H9 (cell line): ENCODE data around the gene C5orf22. TPM values are rescaled to one million over a fixed set of nuclear protein-coding genes. Genes with fewer than 3 reads are reported as not detected.

ENCODE experiments used
- DNase-seq: peaks from one replicate; pipeline ENCODE4 v3.0.0-alpha.2; 2017
- H2AFZ ChIP-seq: one replicate; pipeline ENCODE4 v1.6.1; 2013; ENCODE audit warnings: mild to moderate bottlenecking, low read length, control low read depth, moderate library complexity
- H2AK5ac ChIP-seq: 2 replicates; pipeline ENCODE4 v1.6.1; 2013; ENCODE audit warnings: low read length, control low read depth, mixed read lengths; ENCODE audit not compliant: insufficient read length
- H2BK120ac ChIP-seq: one replicate; pipeline ENCODE4 v1.6.1; 2013; ENCODE audit warnings: low read depth, mild to moderate bottlenecking, low read length, control low read depth, inconsistent platforms; ENCODE audit not compliant: poor library complexity, severe bottlenecking
- H2BK12ac ChIP-seq: 2 replicates; pipeline ENCODE4 v1.6.1; 2013; ENCODE audit warnings: low read length, control low read depth, mixed read lengths, low read depth; ENCODE audit not compliant: insufficient read length
- H2BK15ac ChIP-seq: 2 replicates; pipeline ENCODE4 v1.6.1; 2013; ENCODE audit warnings: low read depth, low read length, control low read depth
- H2BK20ac ChIP-seq: one replicate; pipeline ENCODE4 v1.6.1; 2013; ENCODE audit warnings: low read depth, mild to moderate bottlenecking, low read length, control low read depth, inconsistent platforms; ENCODE audit not compliant: poor library complexity, severe bottlenecking
- H2BK5ac ChIP-seq: 2 replicates; pipeline ENCODE4 v1.6.1; 2013; ENCODE audit warnings: low read length, control low read depth, mixed read lengths; ENCODE audit not compliant: insufficient read length
- H3K14ac ChIP-seq: 2 replicates; pipeline ENCODE4 v1.6.1; 2013; ENCODE audit warnings: low read length, control low read depth; ENCODE audit not compliant: insufficient read depth
- H3K18ac ChIP-seq: 2 replicates; pipeline ENCODE4 v1.6.1; 2013; ENCODE audit warnings: low read depth, mild to moderate bottlenecking, mixed read lengths, low read length, control low read depth; ENCODE audit not compliant: insufficient read length
- H3K23ac ChIP-seq: 2 replicates; pipeline ENCODE4 v1.6.1; 2013; ENCODE audit warnings: low read length, control low read depth, mixed read lengths, low read depth; ENCODE audit not compliant: insufficient read length
- H3K23me2 ChIP-seq: 2 replicates; pipeline ENCODE4 v1.6.1; 2013; ENCODE audit warnings: low read depth, mild to moderate bottlenecking, mixed read lengths, low read length, control low read depth; ENCODE audit not compliant: insufficient read length, poor library complexity, severe bottlenecking
- H3K27ac ChIP-seq: 2 replicates; pipeline ENCODE4 v1.5.1; 2013; ENCODE audit warnings: low read length, control low read depth, mixed read lengths, low read depth; ENCODE audit not compliant: insufficient read length
- H3K27me3 ChIP-seq: 2 replicates; pipeline ENCODE4 v1.6.1; 2013; ENCODE audit warnings: low read length, control low read depth, inconsistent platforms; ENCODE audit not compliant: insufficient read depth
- H3K4ac ChIP-seq: 2 replicates; pipeline ENCODE4 v1.6.1; 2013; ENCODE audit warnings: low read depth, mild to moderate bottlenecking, control low read depth, inconsistent platforms, low read length, moderate library complexity
- H3K4me1 ChIP-seq: 2 replicates; pipeline ENCODE4 v1.6.1; 2013; ENCODE audit warnings: low read length, control low read depth, inconsistent platforms; ENCODE audit not compliant: insufficient read depth
- H3K4me2 ChIP-seq: 2 replicates; pipeline ENCODE4 v1.6.1; 2013; ENCODE audit warnings: low read length, control low read depth, mixed read lengths; ENCODE audit not compliant: insufficient read length, insufficient read depth
- H3K56ac ChIP-seq: 2 replicates; pipeline ENCODE4 v1.6.1; 2013; ENCODE audit warnings: low read depth, mild to moderate bottlenecking, mixed read lengths, low read length, control low read depth; ENCODE audit not compliant: insufficient read length
- H3K79me1 ChIP-seq: 2 replicates; pipeline ENCODE4 v1.6.1; 2013; ENCODE audit warnings: low read depth, mild to moderate bottlenecking, moderate library complexity, low read length, control low read depth, inconsistent platforms; ENCODE audit not compliant: insufficient read depth, poor library complexity, severe bottlenecking
- H3K79me2 ChIP-seq: 2 replicates; pipeline ENCODE4 v1.6.1; 2013; ENCODE audit warnings: low read length, control low read depth, inconsistent platforms; ENCODE audit not compliant: insufficient read depth
- H3K9ac ChIP-seq: 2 replicates; pipeline ENCODE4 v1.6.1; 2013; ENCODE audit warnings: low read length, control low read depth, mixed read lengths; ENCODE audit not compliant: insufficient read length; ENCODE audit errors: extremely low read depth
- H3K9me3 ChIP-seq: one replicate; pipeline ENCODE4 v1.6.1; 2013; ENCODE audit warnings: low read depth, low read length, inconsistent platforms; ENCODE audit not compliant: control insufficient read depth
- H3T11ph ChIP-seq: one replicate; pipeline ENCODE4 v1.6.1; 2013; ENCODE audit warnings: mild to moderate bottlenecking, low read length, control low read depth, inconsistent platforms
- H4K20me1 ChIP-seq: one replicate; pipeline ENCODE4 v1.6.1; 2013; ENCODE audit not compliant: control insufficient read depth, insufficient read length, insufficient read depth
- H4K5ac ChIP-seq: 2 replicates; pipeline ENCODE4 v1.6.1; 2013; ENCODE audit warnings: low read depth, mild to moderate bottlenecking, mixed read lengths, low read length, control low read depth; ENCODE audit not compliant: insufficient read length
- H4K8ac ChIP-seq: replicated peaks from 2 replicates; pipeline ENCODE4 v1.6.1; 2013; ENCODE audit warnings: low read length, control low read depth, mixed read lengths, low read depth; ENCODE audit not compliant: insufficient read length
- H4K91ac ChIP-seq: 2 replicates; pipeline ENCODE4 v1.6.1; 2013; ENCODE audit warnings: low read depth, mild to moderate bottlenecking, moderate library complexity, mixed read lengths, low read length, control low read depth; ENCODE audit not compliant: insufficient read length
- H3K27ac Mint-ChIP-seq, 3 experiments: 2 replicates in 2 of 3; 3 replicates in 1 of 3; pipeline ENCODE4 v1.8.0; 2020 to 2021; ENCODE audit warnings: mixed read lengths in 3 of 3, mild to moderate bottlenecking in 1 of 3, moderate library complexity in 1 of 3
- H3K27me3 Mint-ChIP-seq: 2 replicates; pipeline ENCODE4 v1.8.0; 2021; ENCODE audit warnings: low read depth, mild to moderate bottlenecking, moderate library complexity, mixed read lengths
- H3K36me3 Mint-ChIP-seq, 3 experiments: 2 replicates in 2 of 3; 3 replicates in 1 of 3; pipeline ENCODE4 v1.8.0; 2020 to 2021; ENCODE audit warnings: low read depth in 3 of 3, mixed read lengths in 3 of 3; ENCODE audit not compliant: insufficient read depth in 1 of 3
- H3K4me1 Mint-ChIP-seq, 2 experiments: 2 replicates each; pipeline ENCODE4 v1.8.0; 2020; ENCODE audit warnings: mixed read lengths in 2 of 2
- H3K4me3 Mint-ChIP-seq, 2 experiments: 2 replicates in 1 of 2; 3 replicates in 1 of 2; pipeline ENCODE4 v1.8.0; 2020 to 2021; ENCODE audit warnings: mild to moderate bottlenecking in 2 of 2, mixed read lengths in 2 of 2, moderate library complexity in 1 of 2
- H3K9me3 Mint-ChIP-seq, 2 experiments: 2 replicates in 1 of 2; 3 replicates in 1 of 2; pipeline ENCODE4 v1.8.0; 2020; ENCODE audit warnings: mild to moderate bottlenecking in 2 of 2, mixed read lengths in 2 of 2, moderate library complexity in 1 of 2
- CTCF ChIP-seq: fragments of 200-600 bp; sonication (generic); conservative IDR thresholded peaks from 3 replicates; pipeline ENCODE4 v1.8.0; 2021; ENCODE audit warnings: antibody characterized with exemption, mild to moderate bottlenecking
- WGBS: extraction: QIAGEN DNeasy Blood & Tissue Kit; methylation state at CpG from one replicate; pipeline ENCODE4 v1.1.7; 2013; ENCODE audit warnings: missing lambda C conversion rate, low lambda C conversion rate, mixed read lengths; ENCODE audit not compliant: insufficient read length; ENCODE audit errors: extremely low coverage; 5-methylcytosine and 5-hydroxymethylcytosine counted together
- total RNA-seq: library from RNA; stranded (reverse); gene quantifications from 2 replicates; pipeline ENCODE4 v1.2.1, GENCODE V29; 2021

C5orf22 gene
- total RNA-seq, 1 experiment from 2014 or later: 34.0 TPM

- no peak overlapping the region for H3K4me3 Mint-ChIP-seq
- no CpG with 5 or more reads among the region's 3 CpGs for WGBS
Measured at GRCh38 chr5:31593665-31594064, 61.6 kb downstream of the C5orf22 start.

More at GRCh38 chr5:31593665-31594064, 61.6 kb downstream of the C5orf22 start:
- Mint-ChIP-seq H3K27me3 (no peaks in the 10 kb centered on the region), H3K27ac (no peak overlapping the region), H3K36me3 (no peaks in the 10 kb centered on the region; a peak in 2 of 7 replicates), H3K4me1 (peaks cover 0 to 6% of the 10 kb centered on the region in 2 experiments; a peak in 1 of 4 replicates), H3K9me3 (peaks cover 0 to 1% of the 10 kb centered on the region in 2 experiments; a peak in 1 of 5 replicates)
- no peak overlapping the region for H2AFZ ChIP-seq
- no peak overlapping the region for H3K14ac ChIP-seq
- no peak overlapping the region for H3K9ac ChIP-seq
- TF ChIP-seq CTCF: no peak
- no peaks in the 10 kb centered on the region; the same call in 1 of the 2 replicates for H3K4me1 ChIP-seq
- H3K4me2 ChIP-seq: no peak overlapping the region
- H3T11ph ChIP-seq: no peak overlapping the region
- H2BK5ac ChIP-seq: no peak overlapping the region
- no peaks in the 10 kb centered on the region for H4K20me1 ChIP-seq
- no peak overlapping the region for H4K91ac ChIP-seq
- no peaks in the 10 kb centered on the region for H3K79me1 ChIP-seq
- H3K4ac ChIP-seq: no peak overlapping the region
- H2BK12ac ChIP-seq: no peak overlapping the region
- no peaks in the 10 kb centered on the region for H3K23me2 ChIP-seq
- no peak overlapping the region for H2BK20ac ChIP-seq
- no peak for DNase-seq
- H3K79me2 ChIP-seq: no peaks in the 10 kb centered on the region
- H3K18ac ChIP-seq: no peak overlapping the region
- H3K9me3 ChIP-seq: no peaks in the 10 kb centered on the region
- H3K27ac ChIP-seq: no peak overlapping the region
- H3K23ac ChIP-seq: no peak overlapping the region
- H4K5ac ChIP-seq: no peak overlapping the region
- no peak overlapping the region for H3K56ac ChIP-seq
- no peak overlapping the region for H4K8ac ChIP-seq
- no peak overlapping the region for H2BK120ac ChIP-seq
- H2BK15ac ChIP-seq: no peak overlapping the region
- no peak overlapping the region for H2AK5ac ChIP-seq
- H3K27me3 ChIP-seq: no peaks in the 10 kb centered on the region
